Ureter (tissue), 1 donor: ENCODE data around the gene CSAD. TPM values are rescaled to one million over a fixed set of nuclear protein-coding genes. Genes with fewer than 3 reads are reported as not detected.
"Not testable (repeated sequence)": the region's sequence is repeated elsewhere in the genome, so short reads cannot be mapped to it uniquely, and the experiment has no call there.

Experiments
- DNase-seq: peaks from one replicate; pipeline ENCODE4 v3.0.0-alpha.2; 2020; ENCODE audit warnings: low spot score
- total RNA-seq: library from RNA; stranded (reverse); gene quantifications from one replicate; pipeline ENCODE4 v1.2.4, GENCODE V29; 2023
- donor health status: DM: yes; HTN: yes; CAD: no.

The CSAD gene
- total RNA-seq, 1 donor from 2014 or later: 65.7 TPM

DNA sequence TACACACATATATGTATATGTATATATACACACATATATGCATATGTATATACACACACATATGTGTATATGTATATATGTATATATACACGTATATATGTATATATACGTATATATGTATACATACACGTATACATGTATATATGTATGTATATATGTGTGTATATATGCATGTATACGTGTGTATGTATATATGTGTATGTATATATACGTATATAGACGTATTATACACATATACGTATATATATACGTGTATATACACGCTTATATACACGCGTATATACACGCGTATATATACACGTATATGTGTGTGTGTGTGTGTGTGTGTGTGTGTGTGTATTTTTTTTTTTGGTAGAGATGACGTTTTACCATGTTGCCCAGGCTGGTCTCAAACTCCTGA, 33.1 kb downstream of the CSAD start:
- DNase-seq: no peak

DNA sequence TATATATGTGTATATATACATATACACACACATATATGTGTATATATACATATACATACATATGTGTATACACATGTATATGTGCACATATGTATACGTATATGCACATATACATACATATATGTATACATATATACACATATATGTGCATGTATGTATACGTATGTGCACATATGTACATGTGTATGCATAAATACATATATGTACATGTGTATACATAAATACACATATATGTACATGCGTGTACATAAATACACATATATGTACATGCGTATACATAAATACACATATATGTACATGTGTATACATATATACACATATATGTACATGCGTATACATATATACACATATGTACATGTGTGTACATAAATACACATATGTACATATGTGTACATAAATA, 33.5 kb downstream of the CSAD start:
- no peak for DNase-seq

DNA sequence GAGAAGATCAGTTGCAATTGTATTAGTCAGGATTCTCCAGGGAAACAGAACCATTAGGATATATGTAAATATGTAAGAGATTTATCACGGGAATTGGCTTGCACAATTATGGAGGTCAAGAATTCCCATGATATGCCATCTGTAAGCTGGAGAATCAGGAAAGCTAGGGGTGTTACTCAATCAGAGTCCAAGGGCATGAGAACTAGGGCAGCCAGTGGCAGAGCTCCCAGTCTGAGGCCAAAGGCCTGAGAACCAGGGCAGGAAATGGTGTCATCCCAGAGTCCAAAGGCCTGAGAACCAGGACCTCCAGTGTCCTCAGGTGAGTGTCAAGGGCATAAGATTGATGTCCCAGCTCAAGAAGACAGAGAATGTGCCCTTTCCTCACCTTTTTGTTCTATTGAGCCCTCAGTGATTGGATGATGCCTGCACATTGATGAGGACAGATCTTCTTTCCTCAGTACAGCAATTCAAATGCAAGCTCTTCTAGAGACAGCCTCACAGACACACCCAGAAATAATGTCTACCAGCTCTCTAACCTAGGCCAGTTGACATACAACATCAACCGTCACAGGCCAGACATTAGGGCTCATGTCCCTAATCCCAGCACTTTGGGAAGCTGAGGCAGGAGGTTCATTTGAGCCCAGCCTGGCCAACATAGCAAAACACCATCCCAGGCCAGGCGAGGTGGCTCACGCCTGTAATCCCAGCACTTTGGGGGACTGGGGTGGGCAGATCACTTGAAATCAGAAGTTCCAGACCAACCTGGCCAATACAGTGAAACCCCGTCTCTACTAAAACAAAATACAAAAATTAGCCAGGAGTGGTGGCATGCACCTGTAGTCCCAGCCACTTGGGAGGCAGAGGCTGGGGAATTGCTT, 35.1 kb downstream of the CSAD start:
- DNase-seq: no peak

DNA sequence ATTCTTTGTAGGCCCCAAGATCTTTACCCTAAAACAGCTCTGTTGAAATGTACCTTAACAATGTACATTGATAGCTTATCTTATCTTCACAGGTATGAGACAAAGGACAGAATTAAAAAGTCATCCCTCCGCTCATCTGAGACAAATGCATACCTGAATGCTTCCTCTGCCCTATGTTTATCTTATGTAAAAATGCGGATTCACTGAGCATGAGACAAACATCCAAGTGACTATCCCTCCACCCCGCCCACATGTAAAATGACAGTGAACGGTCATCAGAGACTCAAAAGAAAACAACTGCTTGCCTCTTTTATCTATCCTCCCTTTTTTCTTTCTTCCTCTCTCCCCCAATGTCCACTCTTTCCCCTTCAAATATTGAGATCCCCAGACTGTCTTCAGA, 37.4 kb downstream of the CSAD start:
- DNase-seq: no peak

DNA sequence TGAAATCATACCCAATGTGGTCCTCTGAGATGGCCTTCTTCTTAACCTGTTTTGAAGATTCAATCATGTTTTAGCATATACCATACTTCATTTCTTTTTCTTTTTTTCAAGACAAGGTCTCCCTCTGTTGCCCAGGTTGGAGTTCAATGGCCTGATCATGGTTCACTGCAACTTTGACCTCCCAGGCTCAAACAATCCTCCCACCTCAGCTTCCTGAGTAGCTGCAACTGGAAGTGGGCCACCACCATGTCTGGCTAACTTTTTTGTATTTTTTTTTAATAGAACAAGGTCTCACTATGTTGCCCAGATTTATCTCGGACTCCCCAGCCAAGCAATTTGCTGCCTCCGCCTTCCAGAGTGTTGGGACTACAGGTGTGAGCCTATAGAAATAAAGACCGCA, 47.0 kb downstream of the CSAD start:
- no peak for DNase-seq

DNA sequence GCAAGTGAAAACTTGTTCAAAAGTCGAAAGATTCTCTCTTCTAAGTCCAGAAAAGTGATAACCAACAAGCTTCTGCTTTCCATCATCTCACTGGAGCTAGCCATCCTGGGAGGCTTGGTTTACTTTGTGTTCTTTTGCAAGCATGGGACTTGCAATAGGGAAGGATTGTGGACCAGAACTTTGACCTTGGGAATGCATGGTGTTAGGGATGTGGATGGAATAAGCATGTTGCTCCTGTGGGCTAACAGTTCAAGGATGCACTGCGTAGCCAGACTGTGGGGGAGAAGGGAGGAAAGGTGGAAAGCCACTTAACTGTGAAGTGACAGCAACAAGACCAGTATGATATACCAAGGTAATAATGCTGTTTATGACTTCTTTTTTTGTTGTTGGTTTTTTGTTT, 48.9 kb downstream of the CSAD start:
- DNase-seq: no peak

DNA sequence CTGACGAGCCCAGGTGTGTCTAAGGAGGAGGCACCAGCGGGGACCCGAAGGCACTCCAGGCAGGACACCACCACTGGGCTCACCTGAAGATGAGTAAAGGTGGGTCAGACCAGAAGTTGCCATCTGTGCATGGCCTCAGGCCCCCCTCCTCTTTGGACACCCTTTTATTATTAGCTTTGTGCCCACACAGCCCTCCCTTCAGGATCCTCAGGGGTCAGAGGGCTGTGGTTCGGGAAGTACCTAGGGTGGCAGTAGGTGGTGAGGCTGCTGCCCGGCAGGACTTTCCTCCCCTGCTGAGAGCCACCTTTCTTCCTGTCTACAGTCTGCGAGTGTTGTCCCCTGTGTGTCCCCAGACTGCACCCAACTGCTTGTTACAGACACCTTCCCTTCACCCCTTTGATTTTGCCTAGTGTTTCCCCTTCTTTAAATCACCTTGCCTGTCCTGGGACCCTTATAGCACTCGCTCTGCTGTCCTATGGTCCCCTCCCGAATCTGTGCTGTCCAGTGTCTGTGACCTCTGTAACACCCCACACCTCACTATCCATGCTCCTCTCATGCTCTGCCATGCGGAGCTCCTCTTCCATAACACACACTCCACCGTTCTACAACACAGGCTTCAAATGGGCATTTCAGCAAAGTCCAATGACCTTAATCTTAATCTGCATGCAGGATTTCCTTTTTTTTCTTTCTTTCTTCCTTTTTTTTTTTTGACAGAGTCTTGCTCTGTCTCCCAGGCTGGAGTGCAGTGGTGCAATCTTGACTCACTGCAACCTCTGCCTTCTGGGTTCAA, 51.8 kb downstream of the CSAD start:
- no peak for DNase-seq

DNA sequence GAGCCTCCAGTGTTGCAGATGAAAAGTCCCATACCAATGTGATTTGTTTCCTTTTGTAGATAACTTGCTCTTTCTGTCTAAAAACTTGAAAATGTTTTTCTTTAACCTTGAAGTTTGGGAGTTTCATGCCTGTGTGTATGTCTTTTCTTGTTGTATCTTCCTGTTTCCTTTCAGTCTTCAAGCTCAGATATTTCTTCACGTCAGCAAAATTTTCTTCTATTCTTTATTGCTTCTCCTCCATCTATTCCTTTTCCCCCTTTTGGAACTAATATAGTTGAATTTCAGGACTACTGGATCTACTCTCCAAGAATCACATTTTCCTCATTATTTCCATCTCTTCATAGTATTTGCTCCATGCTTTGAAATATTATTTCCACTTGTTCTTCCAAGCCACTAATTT, 53.6 kb downstream of the CSAD start:
- no peak for DNase-seq

DNA sequence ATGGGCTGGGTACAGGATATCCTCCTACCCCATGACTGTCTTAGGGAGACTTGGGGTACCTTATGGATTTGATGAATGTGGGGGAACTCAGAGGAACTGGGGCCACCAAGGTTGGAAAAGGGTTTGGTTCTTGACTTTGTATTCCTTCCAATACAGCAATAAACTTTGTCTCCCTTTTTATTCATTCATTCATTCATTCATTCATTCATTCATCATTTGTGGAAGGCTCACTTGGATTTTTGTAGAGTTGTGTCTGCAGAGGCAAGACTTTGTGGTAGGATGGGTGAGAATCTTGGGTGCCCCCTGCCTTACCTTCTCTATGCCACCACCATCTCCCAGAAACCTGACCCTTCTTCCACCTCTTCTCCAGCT, 56.4 kb downstream of the CSAD start:
- no peak for DNase-seq

DNA sequence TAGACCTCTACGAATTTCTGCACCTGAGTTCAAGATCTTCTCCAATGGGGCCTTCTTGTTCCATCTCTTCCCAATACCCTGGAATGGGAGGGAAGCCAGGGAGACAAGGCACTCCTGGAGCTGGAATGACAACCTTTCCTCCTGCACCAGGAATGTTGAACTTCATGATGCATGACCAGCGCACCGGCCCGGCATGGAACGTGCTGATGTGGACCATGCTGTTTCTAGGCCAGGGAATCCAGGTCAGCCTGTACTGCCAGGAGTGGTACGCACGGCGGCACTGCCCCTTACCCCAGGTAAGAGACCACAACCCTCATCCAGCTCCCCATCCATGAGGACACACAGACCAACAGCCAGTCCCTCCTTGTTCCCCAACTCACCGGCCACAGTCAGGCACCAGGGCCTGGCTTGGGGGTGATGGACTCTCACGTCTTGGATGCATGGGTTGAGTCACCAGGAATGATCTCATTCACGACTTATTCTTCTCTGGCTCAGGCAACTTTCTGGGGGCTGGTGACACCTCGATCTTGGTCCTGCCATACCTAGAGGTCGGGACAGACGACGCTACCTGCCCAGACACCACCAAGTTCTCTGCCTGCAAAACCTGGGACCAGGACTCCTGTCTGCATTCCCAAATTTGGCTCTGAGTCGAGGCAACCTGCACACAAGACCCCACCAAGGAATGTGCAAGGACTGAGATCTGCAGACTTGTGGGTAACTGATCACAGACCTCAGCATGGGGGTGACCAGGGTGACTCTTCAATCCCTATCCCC, 57.0 kb downstream of the CSAD start:
- no peak for DNase-seq

DNA sequence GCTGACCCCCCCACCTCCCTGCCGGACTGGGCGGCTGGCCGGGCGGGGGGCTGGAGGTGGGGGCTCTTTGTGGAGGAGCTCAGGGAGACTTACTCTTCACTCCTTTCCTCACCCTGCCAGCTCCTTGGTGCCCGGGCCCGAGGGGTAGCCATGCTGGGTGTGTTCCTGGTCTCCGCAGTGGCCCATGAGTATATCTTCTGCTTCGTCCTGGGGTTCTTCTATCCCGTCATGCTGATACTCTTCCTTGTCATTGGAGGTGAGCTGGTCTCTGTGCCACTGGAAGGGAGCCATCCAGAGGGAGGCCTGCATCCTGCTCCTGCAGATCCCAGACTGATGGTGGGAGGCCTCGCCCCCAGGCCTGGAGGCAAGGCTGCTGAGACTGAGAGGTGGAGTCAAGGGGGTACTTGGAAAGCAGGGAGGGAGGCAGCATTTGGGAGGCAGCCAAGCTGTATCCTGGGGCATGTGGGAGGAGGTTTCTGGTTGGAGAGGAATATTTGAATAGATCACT, 57.7 kb downstream of the CSAD start:
- DNase-seq: no peak

DNA sequence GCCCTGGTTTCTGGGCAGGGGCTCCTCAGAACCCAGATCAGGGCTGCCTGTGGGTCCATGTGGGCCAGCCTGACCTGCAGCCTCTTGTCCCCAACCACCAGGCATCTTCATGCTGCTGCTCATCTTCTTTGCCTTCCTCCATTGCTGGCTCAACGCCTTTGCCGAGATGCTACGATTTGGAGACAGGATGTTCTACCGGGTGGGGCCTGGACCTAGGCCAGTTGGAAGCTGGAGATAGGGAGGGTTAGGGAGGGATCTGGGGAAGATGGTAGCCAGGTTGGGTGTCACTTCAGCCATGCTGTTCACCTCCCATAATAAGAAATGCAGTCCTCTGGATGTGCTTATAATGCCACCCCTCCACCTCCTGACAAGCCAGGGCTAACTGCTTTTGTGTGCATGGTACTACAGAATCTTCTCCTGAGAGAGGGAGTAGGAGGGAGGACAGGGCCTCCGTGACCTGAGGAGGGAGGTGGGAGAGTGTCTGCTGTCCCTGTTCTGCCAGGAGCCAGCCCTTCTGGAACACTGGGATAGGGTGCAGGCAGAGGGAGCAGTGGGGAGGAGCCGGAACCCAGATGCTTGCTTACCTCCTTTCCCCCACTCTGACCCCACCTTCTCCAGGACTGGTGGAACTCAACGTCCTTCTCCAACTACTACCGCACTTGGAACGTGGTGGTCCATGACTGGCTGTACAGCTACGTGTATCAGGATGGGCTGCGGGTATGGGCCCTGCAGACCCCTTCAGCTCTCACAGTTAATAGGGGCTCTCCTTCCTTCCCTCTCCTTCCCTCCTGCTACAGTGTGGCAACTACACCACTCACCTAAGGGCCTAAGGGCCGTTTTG, 59.8 kb downstream of the CSAD start:
- DNase-seq: no peak

DNA sequence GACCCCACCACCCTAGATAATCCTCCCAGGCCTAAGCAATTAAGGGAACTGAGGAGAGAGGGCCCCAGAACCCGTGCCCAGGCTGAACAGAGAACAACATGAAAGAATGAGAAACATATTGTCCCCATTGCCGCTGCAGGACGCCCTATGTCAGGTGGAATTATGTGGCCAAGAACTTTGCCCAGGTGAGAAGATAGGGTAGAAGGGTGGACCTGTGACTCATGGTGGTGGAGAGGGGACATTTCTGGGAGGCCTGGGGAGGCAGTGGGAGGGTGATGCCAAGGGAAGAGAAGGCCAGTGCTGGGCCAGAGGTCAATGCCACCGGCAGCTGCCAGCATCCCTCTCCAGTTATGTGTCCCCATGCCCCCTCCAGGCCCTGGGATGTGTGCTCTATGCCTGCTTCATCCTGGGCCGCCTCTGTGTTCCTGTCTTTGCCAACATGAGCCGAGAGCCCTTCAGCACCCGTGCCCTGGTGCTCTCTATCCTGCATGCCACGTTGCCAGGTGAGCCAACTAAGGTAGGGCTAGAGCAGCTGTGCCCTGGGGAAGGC, 61.9 kb downstream of the CSAD start:
- no peak for DNase-seq

DNA sequence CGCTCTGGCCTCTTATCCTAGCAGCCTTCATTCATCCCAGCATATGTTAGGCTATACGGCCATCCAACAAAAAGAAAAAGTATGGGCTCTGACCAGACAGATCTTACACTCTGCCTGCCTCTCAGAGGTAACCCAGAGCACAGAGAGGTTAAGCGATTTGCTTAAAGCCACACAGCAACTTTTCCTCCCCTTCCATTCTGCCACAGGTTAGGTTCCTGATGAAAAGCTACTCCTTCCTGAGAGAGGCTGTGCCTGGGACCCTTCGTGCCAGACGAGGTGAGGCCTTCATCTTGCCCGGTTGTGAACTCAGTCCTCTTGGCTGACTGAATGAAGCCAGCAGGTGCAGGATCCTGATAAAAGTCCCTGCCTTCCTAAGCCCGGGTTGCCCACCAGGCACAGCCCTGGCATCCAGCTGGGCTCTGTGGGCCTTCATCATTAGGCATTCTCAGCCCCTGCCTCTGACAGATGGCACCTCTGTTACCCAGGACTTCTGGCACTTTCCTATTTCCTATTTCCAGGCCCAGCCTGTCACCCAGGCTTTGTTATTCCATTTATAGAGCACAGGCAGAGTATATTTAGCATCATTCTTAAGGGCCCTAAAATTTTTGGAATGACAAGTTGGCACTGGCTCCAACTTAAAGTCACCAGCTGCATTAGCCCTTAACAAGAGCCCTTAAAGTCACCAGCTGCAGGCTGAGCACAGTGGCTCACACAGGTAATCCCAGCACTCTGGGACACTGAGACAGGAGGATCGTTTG, 64.7 kb downstream of the CSAD start:
- DNase-seq: no peak

DNA sequence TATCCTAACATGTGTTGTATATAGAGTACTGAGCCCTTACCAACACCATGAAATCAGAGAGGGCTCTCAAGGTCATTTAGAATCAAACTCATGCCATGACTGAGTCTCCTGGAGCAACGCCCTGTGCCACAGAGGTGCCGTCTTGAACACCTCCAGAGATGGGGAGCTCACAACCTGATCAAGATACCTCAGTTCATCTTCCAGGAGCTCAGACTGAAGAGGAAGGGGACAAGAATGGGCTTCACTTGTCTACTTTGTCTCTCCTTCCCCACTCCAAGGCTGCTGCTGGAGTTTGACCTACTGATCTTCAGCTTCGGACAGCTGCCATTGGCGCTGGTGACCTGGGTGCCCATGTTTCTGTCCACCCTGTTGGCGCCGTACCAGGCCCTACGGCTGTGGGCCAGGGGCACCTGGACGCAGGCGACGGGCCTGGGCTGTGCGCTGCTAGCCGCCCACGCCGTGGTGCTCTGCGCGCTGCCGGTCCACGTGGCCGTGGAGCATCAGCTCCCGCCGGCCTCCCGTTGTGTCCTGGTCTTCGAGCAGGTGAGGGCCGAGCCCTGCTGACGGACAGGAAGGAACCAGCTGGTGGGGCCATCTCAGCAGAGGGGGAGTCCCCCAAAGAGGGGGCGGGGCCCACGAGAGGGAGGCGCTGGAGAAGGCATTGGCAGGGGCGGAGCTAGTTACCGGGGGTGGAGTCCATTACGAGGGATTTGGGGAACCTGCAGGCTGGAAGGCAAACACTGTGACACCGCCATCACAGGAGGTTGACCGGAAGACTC, 65.4 kb downstream of the CSAD start:
- DNase-seq: no peak

DNA sequence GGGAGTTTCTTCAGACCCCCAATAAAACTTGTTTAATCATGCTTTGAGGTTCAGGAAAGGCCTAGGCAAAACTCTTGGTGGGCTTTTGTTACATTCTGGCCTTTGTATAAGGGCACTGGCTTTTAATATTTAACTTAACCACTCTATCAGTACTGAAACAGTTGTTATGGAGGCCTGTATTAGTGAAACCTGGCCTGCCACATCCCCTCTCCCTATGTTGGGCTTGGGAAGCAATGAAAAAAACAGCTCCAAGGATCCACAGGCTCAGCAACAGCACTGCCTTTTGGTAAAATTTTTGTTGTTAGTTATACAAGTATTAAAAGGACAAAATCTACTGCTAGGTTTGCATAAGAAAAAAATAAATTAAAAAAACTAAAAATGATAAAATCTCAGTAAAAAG, 66.8 kb downstream of the CSAD start:
- DNase-seq: no peak

DNA sequence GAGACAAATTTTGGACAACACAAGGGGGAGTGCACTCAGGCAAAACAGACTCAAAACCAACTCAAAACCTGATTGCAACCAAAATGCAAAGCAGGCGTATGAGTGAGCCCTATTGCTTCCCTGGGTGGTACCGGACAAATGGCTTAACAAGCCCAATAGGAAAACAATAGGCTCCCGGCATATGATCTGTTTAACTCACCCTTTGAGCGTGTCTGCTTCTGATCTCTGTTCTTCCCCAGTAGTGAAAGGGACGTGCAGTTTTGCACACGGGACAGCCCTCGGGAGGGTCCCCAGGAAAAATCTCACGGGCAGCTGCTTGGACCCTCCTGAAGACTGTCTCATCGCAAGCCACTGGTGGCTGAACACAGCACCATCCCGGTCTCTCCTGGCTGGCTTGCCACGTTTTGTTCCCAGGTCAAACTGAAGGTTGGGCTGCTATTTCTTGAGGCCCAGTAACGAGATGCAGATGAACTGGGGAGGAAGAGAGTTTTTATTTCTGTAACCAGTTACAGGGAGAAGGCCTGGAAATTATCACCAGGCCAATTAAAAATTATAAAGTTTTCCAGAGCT, 67.5 kb downstream of the CSAD start:
- no peak for DNase-seq

DNA sequence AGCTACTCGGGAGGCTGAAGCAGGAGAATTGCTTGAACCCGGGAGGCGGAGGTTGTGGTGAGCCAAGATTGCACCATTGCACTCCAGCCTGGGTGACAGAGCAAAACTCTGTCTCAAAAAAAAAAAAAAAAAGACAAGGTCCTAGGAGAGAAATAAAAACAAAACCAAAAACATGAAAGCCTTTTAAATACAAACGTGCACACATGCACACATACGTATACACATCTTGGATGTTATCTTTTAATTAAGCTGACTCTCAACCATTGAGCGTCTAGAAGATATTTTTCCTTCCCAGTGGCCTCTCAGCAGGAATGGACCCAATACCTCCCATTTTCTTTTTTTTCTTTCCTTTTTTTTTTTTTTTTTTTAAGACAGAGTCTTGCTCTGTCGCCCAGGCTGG, 68.3 kb downstream of the CSAD start:
- DNase-seq: not testable (repeated sequence)
